KOPT-K1 (cell line): ENCODE data around the gene GANAB.

Experiments used
- H3K27ac ChIP-seq: fragments of 200-600 bp; sonication (generic); 2 replicates; pipeline ENCODE4 v1.5.1; 2016; ENCODE audit warnings: antibody characterized with exemption, mild to moderate bottlenecking, low read depth, low read length; ENCODE audit not compliant: poor library complexity, severe bottlenecking
- H3K36me3 ChIP-seq: fragments of 200-600 bp; sonication (generic); 2 replicates; pipeline ENCODE4 v1.5.1; 2017; ENCODE audit warnings: antibody characterized with exemption, mild to moderate bottlenecking, low read length, moderate library complexity; ENCODE audit not compliant: insufficient read depth
- H3K9me3 ChIP-seq: fragments of 200-600 bp; sonication (generic); 2 replicates; pipeline ENCODE4 v1.5.1; 2017; ENCODE audit warnings: antibody characterized with exemption, low read length, mild to moderate bottlenecking; ENCODE audit not compliant: insufficient read depth, poor library complexity, severe bottlenecking

Gene GANAB

GRCh38 chr11:62615521-62615920 lies 30.9 kb downstream of the GANAB start:
- no peak overlapping the region for H3K27ac ChIP-seq
- peaks cover 37% of the 10 kb centered on the region for H3K36me3 ChIP-seq
- H3K9me3 ChIP-seq = no peaks in the 10 kb centered on the region

GRCh38 chr11:62614275-62614674 lies 32.1 kb downstream of the GANAB start:
- Histone ChIP-seq H3K9me3 (no peaks in the 10 kb centered on the region), H3K36me3 (peaks cover 40% of the 10 kb centered on the region), H3K27ac (no peak overlapping the region)

GRCh38 chr11:62613291-62613778 lies 33.1 kb downstream of the GANAB start:
- Histone ChIP-seq H3K9me3 (no peaks in the 10 kb centered on the region), H3K27ac (peak overlapping the region; percentile 76), H3K36me3 (peaks cover 47% of the 10 kb centered on the region)

- H3K27ac ChIP-seq = peak within 1 kb of the TSS; percentile 76
- peaks cover 47% of the 10 kb centered on the region for H3K36me3 ChIP-seq
- no peaks in the 10 kb centered on the region for H3K9me3 ChIP-seq
Observed at GRCh38 chr11:62612366-62613290, 33.8 kb downstream of the GANAB start, which contains the start of the genes EML3 and ROM1. Gene EML3 (minus strand): TSS chr11:62612775. CDS start chr11:62612457, 318 bp downstream. Gene ROM1 (plus strand): TSS chr11:62613257. CDS start chr11:62613282, 25 bp downstream.

GRCh38 chr11:62611705-62612365 lies 34.6 kb downstream of the GANAB start:
- H3K9me3 ChIP-seq = no peaks in the 10 kb centered on the region
- peak overlapping the region; percentile 76 for H3K27ac ChIP-seq
- peaks cover 46% of the 10 kb centered on the region for H3K36me3 ChIP-seq

- Histone ChIP-seq H3K36me3 (peaks cover 46% of the 10 kb centered on the region), H3K9me3 (no peaks in the 10 kb centered on the region), H3K27ac (peak overlapping the region; percentile 76)
Observed at GRCh38 chr11:62610814-62611704, 35.4 kb downstream of the GANAB start.

GRCh38 chr11:62610403-62610802 lies 36.0 kb downstream of the GANAB start:
- peaks cover 46% of the 10 kb centered on the region for H3K36me3 ChIP-seq
- H3K9me3 ChIP-seq = no peaks in the 10 kb centered on the region
- H3K27ac ChIP-seq = no peak overlapping the region

GRCh38 chr11:62608776-62609175 lies 37.6 kb downstream of the GANAB start:
- Histone ChIP-seq H3K27ac (no peak overlapping the region), H3K9me3 (no peaks in the 10 kb centered on the region), H3K36me3 (peaks cover 50% of the 10 kb centered on the region)

GRCh38 chr11:62607714-62608113 lies 38.7 kb downstream of the GANAB start:
- Histone ChIP-seq H3K27ac (no peak overlapping the region), H3K9me3 (no peaks in the 10 kb centered on the region), H3K36me3 (peaks cover 53% of the 10 kb centered on the region)

GRCh38 chr11:62605902-62606301 lies 40.5 kb downstream of the GANAB start:
- Histone ChIP-seq H3K36me3 (peaks cover 53% of the 10 kb centered on the region), H3K27ac (no peak overlapping the region), H3K9me3 (no peaks in the 10 kb centered on the region)

- Histone ChIP-seq H3K9me3 (no peaks in the 10 kb centered on the region), H3K36me3 (peaks cover 51% of the 10 kb centered on the region), H3K27ac (no peak overlapping the region)
Observed at GRCh38 chr11:62605467-62605866, 40.9 kb downstream of the GANAB start.

GRCh38 chr11:62604460-62605120 lies 41.8 kb downstream of the GANAB start:
- Histone ChIP-seq H3K27ac (no peak overlapping the region), H3K36me3 (peaks cover 48% of the 10 kb centered on the region), H3K9me3 (no peaks in the 10 kb centered on the region)

GRCh38 chr11:62603776-62604299 lies 42.6 kb downstream of the GANAB start:
- Histone ChIP-seq H3K27ac (no peak overlapping the region), H3K36me3 (peaks cover 48% of the 10 kb centered on the region), H3K9me3 (no peaks in the 10 kb centered on the region)

GRCh38 chr11:62603072-62603408 lies 43.4 kb downstream of the GANAB start:
- Histone ChIP-seq H3K9me3 (no peaks in the 10 kb centered on the region), H3K27ac (no peak overlapping the region), H3K36me3 (peaks cover 48% of the 10 kb centered on the region)
